SK-N-DZ (cell line): ENCODE data around the gene RGPD4.
A peak's percentile ranks its signal among the peaks of the same experiment; 100 is the strongest.

Experiments
- DNase-seq: peaks from one replicate; pipeline ENCODE4 v3.0.0-alpha.2; 2015; ENCODE audit warnings: low spot score
- small RNA-seq, 2 experiments: library from RNA; depleted of rRNA; stranded (forward); fragments of <200 nt; gene quantifications; one replicate each; pipeline ENCODE3, GENCODE V24; 2014

Gene RGPD4

GRCh38 chr2:107927034-107927534 lies 100.4 kb downstream of the RGPD4 start:
- DNase-seq = peak; percentile 63

GRCh38 chr2:107931412-107931811 lies 104.7 kb downstream of the RGPD4 start:
- no peak for DNase-seq

GRCh38 chr2:107932488-107932887 lies 105.8 kb downstream of the RGPD4 start:
- no peak for DNase-seq

GRCh38 chr2:107932979-107933378 lies 106.3 kb downstream of the RGPD4 start:
- DNase-seq = peak; percentile 35

- peak; percentile 42 for DNase-seq
Measured at GRCh38 chr2:107936433-107937359, 110.0 kb downstream of the RGPD4 start.

Small RNAs within 50 kb of the gene (small RNA-seq; reads per million reads assigned to genes)
- 0 reads per million in 2 experiments for gene AC009963.1
- 0 reads per million in 2 experiments for gene AC009963.2
